OCI-LY7 (cell line): ENCODE measurements around the gene SLC26A6. TPM values are rescaled to one million over a fixed set of nuclear protein-coding genes. Genes with fewer than 3 reads are reported as not detected.

Experiments used
- BruUV-seq: library from RNA; stranded (reverse); fragments of 400-500 nt; replicated peaks from 2 replicates; lab custom pipeline; 2021; lab: Mats Ljungman, UMichigan
- CTCF ChIA-PET: fragments of 300-600 bp; sonication (Branson Sonifier 250); formaldehyde crosslinking; loops from one replicate; lab custom pipeline; 2022; ENCODE audit warnings: antibody characterized with exemption; ENCODE audit not compliant: unreplicated experiment; lab: Charles Lee
- POLR2A ChIA-PET: fragments of 300-600 bp; sonication (Branson Sonifier 250); formaldehyde crosslinking; loops from one replicate; lab custom pipeline; 2022; ENCODE audit warnings: antibody characterized with exemption; lab: Charles Lee
- DNase-seq: peaks from one replicate; pipeline ENCODE4 v3.0.0-alpha.2; 2015; ENCODE audit warnings: low spot score
- H2AFZ ChIP-seq: fragments of 200-600 bp; sonication (generic), shearing (Covaris generic); 2 replicates; pipeline ENCODE4 v1.6.1; 2014; ENCODE audit warnings: mild to moderate bottlenecking, antibody characterized with exemption, low read length, moderate library complexity
- H3K27ac ChIP-seq: fragments of 200-600 bp; sonication (generic); 2 replicates; pipeline ENCODE4 v1.5.1; 2014; ENCODE audit warnings: mixed run types, low read depth, mild to moderate bottlenecking, moderate library complexity, low read length, inconsistent platforms; ENCODE audit not compliant: poor library complexity, severe bottlenecking
- H3K36me3 ChIP-seq: fragments of 200-600 bp; sonication (generic); 2 replicates; pipeline ENCODE4 v1.6.1; 2014; ENCODE audit warnings: mild to moderate bottlenecking, antibody characterized with exemption, low read length, moderate library complexity, mixed read lengths; ENCODE audit not compliant: insufficient read depth
- H3K4me1 ChIP-seq: fragments of 200-600 bp; sonication (generic); 2 replicates; pipeline ENCODE4 v1.5.1; 2014; ENCODE audit warnings: mild to moderate bottlenecking, low read length; ENCODE audit not compliant: insufficient read depth, poor library complexity, severe bottlenecking
- H3K4me2 ChIP-seq: fragments of 200-600 bp; sonication (generic); 2 replicates; pipeline ENCODE4 v1.6.1; 2014; ENCODE audit warnings: mild to moderate bottlenecking, low read length
- H3K4me3 ChIP-seq: fragments of 200-600 bp; sonication (generic); 2 replicates; pipeline ENCODE4 v1.5.1; 2014; ENCODE audit warnings: mild to moderate bottlenecking, low read depth, low read length; ENCODE audit not compliant: poor library complexity, severe bottlenecking
- H3K79me2 ChIP-seq: fragments of 200-600 bp; sonication (generic); 2 replicates; pipeline ENCODE4 v1.6.1; 2016; ENCODE audit warnings: low read depth, mild to moderate bottlenecking, low read length, moderate library complexity, mixed read lengths; ENCODE audit not compliant: insufficient read depth
- H3K9me2 ChIP-seq: fragments of 200-600 bp; sonication (generic); 2 replicates; pipeline ENCODE4 v1.6.1; 2016; ENCODE audit warnings: mild to moderate bottlenecking, low read length, mixed read lengths; ENCODE audit not compliant: insufficient read depth
- H3K9me3 ChIP-seq: fragments of 200-600 bp; sonication (generic); 2 replicates; pipeline ENCODE4 v1.6.1; 2014; ENCODE audit warnings: mild to moderate bottlenecking, mixed run types, low read length, mixed read lengths
- H4K20me1 ChIP-seq: fragments of 200-600 bp; sonication (generic); 2 replicates; pipeline ENCODE4 v1.6.1; 2014; ENCODE audit warnings: mild to moderate bottlenecking, antibody characterized with exemption, low read length, moderate library complexity, mixed read lengths; ENCODE audit not compliant: insufficient read depth
- EZH2phosphoT487 ChIP-seq: fragments of 200-600 bp; sonication (generic); IDR thresholded peaks from 2 replicates; pipeline ENCODE4 v1.6.1; 2018; ENCODE audit warnings: low read depth, borderline replicate concordance, mild to moderate bottlenecking, mixed run types, antibody characterized with exemption, low read length, moderate library complexity, mixed read lengths
- intact Hi-C: fragments of 100-400 bp; cut with micrococcal nuclease; formaldehyde crosslinking; loops from one replicate; pipeline ENCODE4 v1.10.0; 2022; ENCODE audit not compliant: unreplicated experiment
- total RNA-seq, 2 experiments: library from RNA; depleted of rRNA in 1 of 2; stranded (reverse); fragments of >200 nt in 1 of 2; shearing (Covaris generic) in 1 of 2; gene quantifications; 2 replicates each; pipeline ENCODE4 v1.2.3, GENCODE V29; 2014 to 2022
- TF ChIP-seq, protein P1 (sequence below): fragments of 200-600 bp; sonication (generic); conservative IDR thresholded peaks from 2 replicates; pipeline ENCODE4 v1.5.1; 2014; ENCODE audit warnings: mild to moderate bottlenecking, antibody characterized with exemption, low read length, moderate library complexity, mixed read lengths

Gene SLC26A6
- total RNA-seq, 2 experiments from 2014 or later: 42.1 to 47.3 TPM

DNA sequence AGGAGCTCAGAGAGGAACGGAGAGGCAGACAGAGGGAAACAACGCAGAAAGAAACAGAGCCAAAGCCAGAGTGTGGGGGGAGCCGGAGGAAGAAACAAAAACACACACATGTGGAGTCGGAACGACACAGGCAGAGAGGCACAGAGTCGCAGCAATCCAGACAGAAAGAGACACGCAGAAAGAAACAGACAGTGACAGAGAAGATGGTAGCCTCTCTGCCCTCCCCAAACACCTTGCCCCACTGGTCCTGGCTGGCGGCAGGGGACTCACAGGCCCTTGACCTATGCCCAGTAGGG, 48.7 kb upstream of the SLC26A6 start:
- peak overlapping the region; percentile 84 for H3K4me3 ChIP-seq
- DNase-seq: no peak
- POLR2A ChIA-PET: interaction anchor here (0.5 to 1.5 kb wide), 2 partner anchors 18 to 52 kb away, joined by 3 to 5 read pairs; no protein-coding TSS in a partner anchor
- H3K9me3 ChIP-seq: no peaks in the 10 kb centered on the region
- peaks cover 46% of the 10 kb centered on the region for H3K4me1 ChIP-seq
- H3K79me2 ChIP-seq: peaks cover 7% of the 10 kb centered on the region; the same call in 1 of the 2 replicates
- intact Hi-C loops: loop anchor here (2.0 kb wide), 1 partner anchor 21 kb away; the partner anchor contains the start of gene CELSR3
- no peak overlapping the region for H2AFZ ChIP-seq
- no TSS peak for BruUV-seq
- TF ChIP-seq, protein P1, sequence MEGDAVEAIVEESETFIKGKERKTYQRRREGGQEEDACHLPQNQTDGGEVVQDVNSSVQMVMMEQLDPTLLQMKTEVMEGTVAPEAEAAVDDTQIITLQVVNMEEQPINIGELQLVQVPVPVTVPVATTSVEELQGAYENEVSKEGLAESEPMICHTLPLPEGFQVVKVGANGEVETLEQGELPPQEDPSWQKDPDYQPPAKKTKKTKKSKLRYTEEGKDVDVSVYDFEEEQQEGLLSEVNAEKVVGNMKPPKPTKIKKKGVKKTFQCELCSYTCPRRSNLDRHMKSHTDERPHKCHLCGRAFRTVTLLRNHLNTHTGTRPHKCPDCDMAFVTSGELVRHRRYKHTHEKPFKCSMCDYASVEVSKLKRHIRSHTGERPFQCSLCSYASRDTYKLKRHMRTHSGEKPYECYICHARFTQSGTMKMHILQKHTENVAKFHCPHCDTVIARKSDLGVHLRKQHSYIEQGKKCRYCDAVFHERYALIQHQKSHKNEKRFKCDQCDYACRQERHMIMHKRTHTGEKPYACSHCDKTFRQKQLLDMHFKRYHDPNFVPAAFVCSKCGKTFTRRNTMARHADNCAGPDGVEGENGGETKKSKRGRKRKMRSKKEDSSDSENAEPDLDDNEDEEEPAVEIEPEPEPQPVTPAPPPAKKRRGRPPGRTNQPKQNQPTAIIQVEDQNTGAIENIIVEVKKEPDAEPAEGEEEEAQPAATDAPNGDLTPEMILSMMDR: no peak
- TF ChIP-seq EZH2phosphoT487: no peak
- H4K20me1 ChIP-seq: no peaks in the 10 kb centered on the region
- peaks cover 52% of the 10 kb centered on the region for H3K36me3 ChIP-seq
- H3K27ac ChIP-seq: no peak overlapping the region
- no peaks in the 10 kb centered on the region for H3K9me2 ChIP-seq
- CTCF ChIA-PET: interaction anchor here (0.6 to 1.5 kb wide), 2 partner anchors 38 to 49 kb away, joined by 3 read pairs; partner anchors contain the start of gene SLC26A6
- peak overlapping the region; percentile 93 for H3K4me2 ChIP-seq

DNA sequence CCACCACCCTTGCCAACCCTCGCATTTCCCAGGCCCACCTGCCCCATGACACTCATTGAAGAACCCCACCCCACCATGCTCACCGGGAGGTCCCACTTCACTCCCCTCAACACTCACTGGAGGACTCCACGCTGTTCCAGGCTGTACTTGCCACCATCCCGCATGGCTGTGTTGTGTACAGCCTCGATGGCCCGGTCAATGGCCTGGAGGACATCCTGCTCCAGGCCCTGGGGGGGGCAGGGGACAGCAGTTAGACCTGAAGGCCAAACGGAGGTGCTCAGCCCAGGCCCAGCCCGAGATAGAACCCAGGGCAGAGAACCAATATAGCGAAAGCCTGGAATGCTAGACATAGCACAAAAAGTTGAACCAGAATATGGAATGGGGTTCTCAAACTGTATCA, 47.5 kb upstream of the SLC26A6 start:
- CTCF ChIA-PET: no interaction called here
- POLR2A ChIA-PET: no interaction called here
- intact Hi-C loops: no loop called here

More for the DNA sequence above, 47.5 kb upstream of the SLC26A6 start:
- H2AFZ ChIP-seq: no peak overlapping the region
- no peak for DNase-seq
- no peak overlapping the region for H3K4me2 ChIP-seq
- H4K20me1 ChIP-seq: no peaks in the 10 kb centered on the region
- TF ChIP-seq EZH2phosphoT487: no peak
- TF ChIP-seq, protein P1: no peak
- no TSS peak for BruUV-seq
- no peaks in the 10 kb centered on the region for H3K9me3 ChIP-seq
- no peak overlapping the region for H3K27ac ChIP-seq
- H3K4me3 ChIP-seq: no peak overlapping the region
- peaks cover 46% of the 10 kb centered on the region for H3K4me1 ChIP-seq
- H3K36me3 ChIP-seq: peaks cover 52% of the 10 kb centered on the region
- H3K79me2 ChIP-seq: peaks cover 7% of the 10 kb centered on the region; the same call in 1 of the 2 replicates
- no peaks in the 10 kb centered on the region for H3K9me2 ChIP-seq
